MCF 10A (cell line): ENCODE measurements around the gene ABHD17B. TPM values are rescaled to one million over a fixed set of nuclear protein-coding genes. Genes with fewer than 3 reads are reported as not detected.

Experiments
- BruUV-seq: library from RNA; stranded (reverse); fragments of 400-500 nt; replicated peaks from 2 replicates; lab custom pipeline; 2021; lab: Mats Ljungman, UMichigan
- CTCF ChIA-PET: fragments of 300-600 bp; sonication (Branson Sonifier 250); formaldehyde crosslinking; extraction: SDS; loops from one replicate; lab custom pipeline; 2021; ENCODE audit warnings: antibody characterized with exemption, inconsistent platforms; lab: Yijun Ruan, JAX
- POLR2A ChIA-PET: fragments of 300-600, 350-650 bp; sonication (Branson Sonifier 250); formaldehyde crosslinking; extraction: SDS; loops from one replicate; lab custom pipeline; 2020; ENCODE audit warnings: antibody characterized with exemption, inconsistent platforms; lab: Yijun Ruan, JAX
- DNase-seq: peaks from one replicate; pipeline ENCODE4 v3.0.0-alpha.2; 2018; ENCODE audit not compliant: unreplicated experiment
- H3K27ac Mint-ChIP-seq: one replicate; pipeline ENCODE4 v1.8.0; 2022; ENCODE audit warnings: mild to moderate bottlenecking, low read depth, mixed read lengths; ENCODE audit not compliant: unreplicated experiment
- H3K27me3 Mint-ChIP-seq: one replicate; pipeline ENCODE4 v1.8.0; 2022; ENCODE audit warnings: mixed read lengths; ENCODE audit not compliant: insufficient read depth, unreplicated experiment
- H3K36me3 Mint-ChIP-seq: one replicate; pipeline ENCODE4 v1.8.0; 2022; ENCODE audit warnings: mild to moderate bottlenecking, moderate library complexity, mixed read lengths; ENCODE audit not compliant: insufficient read depth, unreplicated experiment
- H3K4me1 Mint-ChIP-seq: one replicate; pipeline ENCODE4 v1.8.0; 2022; ENCODE audit warnings: mixed read lengths; ENCODE audit not compliant: insufficient read depth, unreplicated experiment
- H3K4me3 Mint-ChIP-seq: one replicate; pipeline ENCODE4 v1.8.0; 2022; ENCODE audit warnings: mild to moderate bottlenecking, moderate library complexity, mixed read lengths; ENCODE audit not compliant: unreplicated experiment
- H3K9me3 Mint-ChIP-seq: one replicate; pipeline ENCODE4 v1.8.0; 2022; ENCODE audit warnings: mixed read lengths; ENCODE audit not compliant: unreplicated experiment
- intact Hi-C: fragments of 100-400 bp; cut with micrococcal nuclease; formaldehyde crosslinking; loops from 2 replicates; pipeline ENCODE4 v1.14.1; 2022
- total RNA-seq: library from RNA; stranded (reverse); gene quantifications from 2 replicates; pipeline ENCODE4 v1.2.3, GENCODE V29; 2022
- TF ChIP-seq, protein P1 (sequence below): fragments of 200-600 bp; IDR thresholded peaks from one replicate; pipeline ENCODE4 v1.8.0; 2022; ENCODE audit warnings: antibody characterized with exemption, mild to moderate bottlenecking; ENCODE audit not compliant: unreplicated experiment

The ABHD17B gene
- total RNA-seq, 1 experiment from 2014 or later = 10.5 TPM

GRCh38 chr9:71876106-71876505 lies 34.9 kb downstream of the ABHD17B start:
- Mint-ChIP-seq H3K36me3 (no peaks in the 10 kb centered on the region), H3K4me1 (no peaks in the 10 kb centered on the region), H3K4me3 (no peak overlapping the region), H3K9me3 (peaks cover 24% of the 10 kb centered on the region), H3K27me3 (no peaks in the 10 kb centered on the region), H3K27ac (no peak overlapping the region)
- no TSS peak for BruUV-seq
- ChIA-PET POLR2A (no interaction called here), CTCF (interaction anchor here (0.6 kb wide), 1 partner anchor 1052 kb away, joined by 4 read pairs; no protein-coding TSS in a partner anchor)
- intact Hi-C loops = no loop called here
- TF ChIP-seq, protein P1, sequence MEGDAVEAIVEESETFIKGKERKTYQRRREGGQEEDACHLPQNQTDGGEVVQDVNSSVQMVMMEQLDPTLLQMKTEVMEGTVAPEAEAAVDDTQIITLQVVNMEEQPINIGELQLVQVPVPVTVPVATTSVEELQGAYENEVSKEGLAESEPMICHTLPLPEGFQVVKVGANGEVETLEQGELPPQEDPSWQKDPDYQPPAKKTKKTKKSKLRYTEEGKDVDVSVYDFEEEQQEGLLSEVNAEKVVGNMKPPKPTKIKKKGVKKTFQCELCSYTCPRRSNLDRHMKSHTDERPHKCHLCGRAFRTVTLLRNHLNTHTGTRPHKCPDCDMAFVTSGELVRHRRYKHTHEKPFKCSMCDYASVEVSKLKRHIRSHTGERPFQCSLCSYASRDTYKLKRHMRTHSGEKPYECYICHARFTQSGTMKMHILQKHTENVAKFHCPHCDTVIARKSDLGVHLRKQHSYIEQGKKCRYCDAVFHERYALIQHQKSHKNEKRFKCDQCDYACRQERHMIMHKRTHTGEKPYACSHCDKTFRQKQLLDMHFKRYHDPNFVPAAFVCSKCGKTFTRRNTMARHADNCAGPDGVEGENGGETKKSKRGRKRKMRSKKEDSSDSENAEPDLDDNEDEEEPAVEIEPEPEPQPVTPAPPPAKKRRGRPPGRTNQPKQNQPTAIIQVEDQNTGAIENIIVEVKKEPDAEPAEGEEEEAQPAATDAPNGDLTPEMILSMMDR = no peak
- no peak for DNase-seq

- Mint-ChIP-seq H3K27me3 (no peaks in the 10 kb centered on the region), H3K4me3 (no peak overlapping the region), H3K9me3 (peaks cover 24% of the 10 kb centered on the region), H3K27ac (no peak overlapping the region), H3K36me3 (no peaks in the 10 kb centered on the region), H3K4me1 (no peaks in the 10 kb centered on the region)
- BruUV-seq = no TSS peak
- TF ChIP-seq, protein P1 = no peak
- no peak for DNase-seq
- POLR2A ChIA-PET = interaction anchor here (0.7 kb wide), 2 partner anchors 36 to 164 kb away, joined by 3 read pairs; partner anchors contain the start of genes ABHD17B and C9orf85
- CTCF ChIA-PET = interaction anchor here (0.5 to 0.8 kb wide), 2 partner anchors 13 to 296 kb away, joined by 3 to 6 read pairs; no protein-coding TSS in a partner anchor
- intact Hi-C loops = no loop called here
These were observed 35.6 kb downstream of the ABHD17B start for GRCh38 chr9:71875345-71875744.

GRCh38 chr9:71863631-71864030 lies 47.4 kb downstream of the ABHD17B start:
- TF ChIP-seq, protein P1 = no peak
- ChIA-PET POLR2A (interaction anchor here (0.9 kb wide), 1 partner anchor 12 kb away, joined by 4 read pairs; no protein-coding TSS in a partner anchor), CTCF (interaction anchor here (0.6 to 1.0 kb wide), 2 partner anchors 21 to 38 kb away, joined by 3 read pairs; no protein-coding TSS in a partner anchor)
- no TSS peak for BruUV-seq
- peaks cover 14% of the 10 kb centered on the region for H3K36me3 Mint-ChIP-seq
- H3K27ac Mint-ChIP-seq = no peak overlapping the region
- H3K9me3 Mint-ChIP-seq = peaks cover 4% of the 10 kb centered on the region
- peaks cover 5% of the 10 kb centered on the region for H3K4me1 Mint-ChIP-seq
- intact Hi-C loops = no loop called here
- H3K27me3 Mint-ChIP-seq = no peaks in the 10 kb centered on the region
- DNase-seq = peak; percentile 1
- H3K4me3 Mint-ChIP-seq = no peak overlapping the region

- peaks cover 5% of the 10 kb centered on the region for H3K4me1 Mint-ChIP-seq
- intact Hi-C loops = no loop called here
- DNase-seq = no peak
- no peak overlapping the region for H3K27ac Mint-ChIP-seq
- H3K27me3 Mint-ChIP-seq = no peaks in the 10 kb centered on the region
- ChIA-PET POLR2A (interaction anchor here (0.6 to 1.7 kb wide), 3 partner anchors 11 to 50 kb away, joined by 3 to 6 read pairs (median 5); partner anchors contain the start of genes ABHD17B and C9orf85), CTCF (interaction anchor here (0.5 to 0.7 kb wide), 3 partner anchors 30 to 43 kb away, joined by 3 to 6 read pairs (median 3); no protein-coding TSS in a partner anchor)
- H3K4me3 Mint-ChIP-seq = no peak overlapping the region
- peaks cover 7% of the 10 kb centered on the region for H3K9me3 Mint-ChIP-seq
- no TSS peak for BruUV-seq
- H3K36me3 Mint-ChIP-seq = peaks cover 7% of the 10 kb centered on the region
- TF ChIP-seq, protein P1 = no peak
These were observed 49.4 kb downstream of the ABHD17B start for GRCh38 chr9:71861618-71862017.
